Stomach (tissue), 9 donors: ENCODE results near the gene SMTNL1. TPM values are rescaled to one million over a fixed set of nuclear protein-coding genes. Genes with fewer than 3 reads are reported as not detected.

ENCODE experiments used
- DNase-seq, 2 donors: peaks; one replicate each; pipeline versions ENCODE4 v3.0.0 to v3.0.0-alpha.2; 2013 to 2019
- H3K27ac ChIP-seq, 5 donors: fragments of 200-600 bp in 4 of 5; sonication (generic) in 4 of 5; one replicate each; pipeline ENCODE4 v1.5.1; 2013 to 2019; ENCODE audit warnings: mild to moderate bottlenecking in 1 of 5, moderate library complexity in 1 of 5
- H3K27me3 ChIP-seq, 3 donors: fragments of 200-600 bp; sonication (generic); one replicate each; pipeline ENCODE4 v1.5.1; 2017 to 2019; ENCODE audit warnings: mixed run types in 1 of 3
- H3K36me3 ChIP-seq, 4 donors: fragments of 200-600 bp; sonication (generic); 1 replicate in 3 of 4; 2 replicates in 1 of 4; pipeline ENCODE4 v1.5.1; 2016 to 2019
- H3K4me1 ChIP-seq, 4 donors: fragments of 200-600 bp; sonication (generic); one replicate each; pipeline ENCODE4 v1.5.1; 2016 to 2019
- H3K4me3 ChIP-seq, 4 donors: fragments of 200-600 bp; sonication (generic) in 3 of 4; one replicate each; pipeline ENCODE4 v1.5.1; 2016 to 2019; ENCODE audit warnings: mild to moderate bottlenecking in 1 of 4
- H3K9me3 ChIP-seq, 4 donors: fragments of 200-600 bp; sonication (generic); one replicate each; pipeline ENCODE4 v1.5.1; 2016 to 2019
- EP300 ChIP-seq: sonication (generic); formaldehyde crosslinking; IDR thresholded peaks from one replicate; pipeline ENCODE4 v1.6.1; 2017; ENCODE audit warnings: antibody characterized with exemption
- POLR2A ChIP-seq, 4 donors: fragments of 450-650 bp; IDR thresholded peaks; one replicate each; pipeline ENCODE4 v1.6.1; 2016; ENCODE audit warnings: antibody characterized with exemption in 4 of 4, control low read depth in 2 of 4, mild to moderate bottlenecking in 1 of 4, moderate library complexity in 1 of 4
- POLR2AphosphoS5 ChIP-seq, 3 donors: sonication (generic); formaldehyde crosslinking; IDR thresholded peaks; one replicate each; pipeline ENCODE4 v1.6.1; 2016; ENCODE audit warnings: antibody characterized with exemption in 3 of 3
- WGBS, 5 donors: extraction: QIAGEN DNeasy Blood & Tissue Kit in 3 of 5; methylation state at CpG; one replicate each; pipeline versions ENCODE4 v1.1.5 to v1.1.7; 2013 to 2018; 5-methylcytosine and 5-hydroxymethylcytosine counted together
- intact Hi-C: fragments of 100-400 bp; cut with DNase I; formaldehyde crosslinking; loops from one replicate; pipeline ENCODE4 v1.15.1; 2023; ENCODE audit warnings: low total_unique reads
- polyA plus RNA-seq, 3 donors: library from polyadenylated mRNA; stranded (reverse); fragments of 200-250 nt; gene quantifications; one replicate each; pipeline ENCODE4 v1.2.3, GENCODE V29; 2013
- total RNA-seq, 5 donors: library from RNA; depleted of rRNA; stranded (reverse); fragments of >200 nt; gene quantifications; one replicate each; pipeline versions ENCODE4 v1.1.0 to v1.2.3, GENCODE V29; 2014 to 2016
- TF ChIP-seq, protein P1 (sequence below), 7 experiments: fragments of 450-650 bp in 4 of 7; fragments of 200-600 bp in 3 of 7; sonication (generic) in 3 of 7; IDR thresholded peaks; one replicate each; pipeline ENCODE4 v1.5.1; 2016 to 2019; ENCODE audit warnings: antibody characterized with exemption in 7 of 7, control low read depth in 2 of 7, mild to moderate bottlenecking in 1 of 7
- donor health status: healthy with polysubstance abuse.
- donor health status: Bipolar disorder and iron deficiency.
- donor health status: healthy.

The SMTNL1 gene
- total and polyA plus RNA-seq, 8 donors: not detected

DNA sequence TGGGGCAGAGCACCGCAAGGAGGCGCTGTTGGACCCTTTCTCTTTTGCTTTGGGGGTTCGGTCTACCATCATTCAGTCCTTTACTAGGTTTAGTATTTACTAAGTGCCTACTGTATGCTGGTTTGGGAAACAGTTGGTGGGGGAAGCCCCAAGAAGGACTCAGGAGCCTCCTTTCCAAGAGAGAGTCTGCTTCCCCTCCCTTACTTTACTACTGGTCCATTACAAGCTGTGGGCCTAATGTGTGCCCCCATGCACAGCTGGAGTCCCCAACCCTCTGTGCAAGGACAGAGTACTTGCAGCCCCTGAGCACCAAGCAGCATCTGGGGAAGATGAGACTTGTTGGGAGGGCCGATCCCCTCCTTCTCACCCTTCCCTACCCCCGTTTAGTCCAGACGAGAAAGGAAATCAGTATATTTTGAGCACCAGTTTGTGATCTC lies 31.0 kb downstream of the SMTNL1 start:
- H3K27ac ChIP-seq: peak overlapping the region; percentile 76 to 94 (median 88)
- intact Hi-C loops: loop anchor here (2.0 kb wide), 1 partner anchor 72 kb away; no protein-coding TSS in a partner anchor

GRCh38 chr11:57571606-57572005 lies 34.2 kb downstream of the SMTNL1 start:
- no peak for DNase-seq
- intact Hi-C loops: no loop called here
- H3K27ac ChIP-seq: no peak overlapping the region
- no peak overlapping the region for H3K4me3 ChIP-seq
- TF ChIP-seq POLR2A (IDR thresholded peaks at IDR 0.05) (no peak), EP300 (no peak), POLR2AphosphoS5 (IDR thresholded peaks at IDR 0.05) (no peak)
- TF ChIP-seq, protein P1, sequence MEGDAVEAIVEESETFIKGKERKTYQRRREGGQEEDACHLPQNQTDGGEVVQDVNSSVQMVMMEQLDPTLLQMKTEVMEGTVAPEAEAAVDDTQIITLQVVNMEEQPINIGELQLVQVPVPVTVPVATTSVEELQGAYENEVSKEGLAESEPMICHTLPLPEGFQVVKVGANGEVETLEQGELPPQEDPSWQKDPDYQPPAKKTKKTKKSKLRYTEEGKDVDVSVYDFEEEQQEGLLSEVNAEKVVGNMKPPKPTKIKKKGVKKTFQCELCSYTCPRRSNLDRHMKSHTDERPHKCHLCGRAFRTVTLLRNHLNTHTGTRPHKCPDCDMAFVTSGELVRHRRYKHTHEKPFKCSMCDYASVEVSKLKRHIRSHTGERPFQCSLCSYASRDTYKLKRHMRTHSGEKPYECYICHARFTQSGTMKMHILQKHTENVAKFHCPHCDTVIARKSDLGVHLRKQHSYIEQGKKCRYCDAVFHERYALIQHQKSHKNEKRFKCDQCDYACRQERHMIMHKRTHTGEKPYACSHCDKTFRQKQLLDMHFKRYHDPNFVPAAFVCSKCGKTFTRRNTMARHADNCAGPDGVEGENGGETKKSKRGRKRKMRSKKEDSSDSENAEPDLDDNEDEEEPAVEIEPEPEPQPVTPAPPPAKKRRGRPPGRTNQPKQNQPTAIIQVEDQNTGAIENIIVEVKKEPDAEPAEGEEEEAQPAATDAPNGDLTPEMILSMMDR (IDR thresholded peaks at IDR 0.05): no peak
- H3K4me1 ChIP-seq: peaks cover 3 to 23% (median 14%) of the 10 kb centered on the region in 4 donors
- H3K9me3 ChIP-seq: no peaks in the 10 kb centered on the region
- H3K27me3 ChIP-seq: no peaks in the 10 kb centered on the region
- 45 to 76% (median 64%) methylated on average over 2 of the region's 2 CpGs for WGBS, 5 donors
- no peaks in the 10 kb centered on the region for H3K36me3 ChIP-seq

More for the DNA sequence above, 31.0 kb downstream of the SMTNL1 start:
- Histone ChIP-seq H3K4me3 (peak overlapping the region; percentile 71 to 93 (median 90)), H3K27me3 (no peaks in the 10 kb centered on the region), H3K4me1 (peaks cover 17 to 45% (median 27%) of the 10 kb centered on the region in 4 donors), H3K36me3 (peaks cover 0 to 8% (median 2%) of the 10 kb centered on the region in 4 donors), H3K9me3 (no peaks in the 10 kb centered on the region)
- DNase-seq: no peak
- WGBS, 5 donors: 30 to 71% (median 35%) methylated on average over 3 to 6 of the region's 6 CpGs
- TF ChIP-seq POLR2A (IDR thresholded peaks at IDR 0.05) (no peak), POLR2AphosphoS5 (IDR thresholded peaks at IDR 0.05) (no peak)
- TF ChIP-seq, protein P1 (IDR thresholded peaks at IDR 0.05): peak in 4 of 7 experiments; percentile 82 to 91 (median 87)

- TF ChIP-seq POLR2A (IDR thresholded peaks at IDR 0.05) (no peak), EP300 (no peak), POLR2AphosphoS5 (IDR thresholded peaks at IDR 0.05) (no peak)
- TF ChIP-seq, protein P1 (IDR thresholded peaks at IDR 0.05): no peak
- Histone ChIP-seq H3K4me1 (peaks cover 0 to 10% (median 1%) of the 10 kb centered on the region in 4 donors), H3K27me3 (no peaks in the 10 kb centered on the region), H3K27ac (no peak overlapping the region), H3K36me3 (no peaks in the 10 kb centered on the region), H3K4me3 (no peak overlapping the region), H3K9me3 (no peaks in the 10 kb centered on the region)
- WGBS, 5 donors: 56 to 74% (median 60%) methylated on average over 4 of the region's 4 CpGs
- intact Hi-C loops: no loop called here
- DNase-seq: no peak
Observed at GRCh38 chr11:57574061-57574460, 36.7 kb downstream of the SMTNL1 start.

DNA sequence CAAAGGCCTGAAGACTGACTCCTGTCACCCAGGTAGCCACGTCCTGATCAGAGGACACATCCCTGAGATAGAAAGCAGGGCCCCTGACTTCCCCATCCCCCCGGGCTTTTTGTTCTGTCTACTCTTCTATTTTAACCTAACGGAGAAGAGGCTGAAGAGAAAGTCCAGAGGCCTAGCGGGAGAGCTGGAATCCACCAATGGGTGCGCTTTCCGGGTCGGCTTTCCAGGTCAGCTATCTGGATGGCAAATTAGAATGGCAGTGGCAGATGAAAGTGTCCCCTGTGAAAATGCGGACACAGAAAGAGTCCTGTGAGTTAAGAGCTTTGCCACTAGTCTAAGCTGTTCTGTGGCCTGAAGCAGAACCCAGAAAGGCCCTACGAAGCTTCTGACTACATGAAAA lies 46.9 kb downstream of the SMTNL1 start:
- Histone ChIP-seq H3K27me3 (no peaks in the 10 kb centered on the region), H3K36me3 (no peaks in the 10 kb centered on the region), H3K4me3 (no peak overlapping the region), H3K27ac (no peak overlapping the region), H3K4me1 (no peaks in the 10 kb centered on the region), H3K9me3 (no peaks in the 10 kb centered on the region)
- no peak for TF ChIP-seq POLR2A (IDR thresholded peaks at IDR 0.05)
- TF ChIP-seq, protein P1 (IDR thresholded peaks at IDR 0.05): no peak
- no peak for TF ChIP-seq POLR2AphosphoS5 (IDR thresholded peaks at IDR 0.05)
- no peak for TF ChIP-seq EP300
- intact Hi-C loops: no loop called here
- 81 to 87% (median 83%) methylated on average over 9 of the region's 9 CpGs for whole genome bisulfite sequencing, 5 donors
- no peak for DNase-seq
